GM12874 (cell line): ENCODE results near the gene NIPSNAP2.

ENCODE experiments used
- CTCF ChIP-seq: IDR thresholded peaks from 2 replicates; pipeline ENCODE4 v1.5.1; 2011; ENCODE audit warnings: low read depth, mild to moderate bottlenecking, control low read depth, low read length, moderate library complexity; ENCODE audit not compliant: insufficient read depth

The NIPSNAP2 gene

GRCh38 chr7:55966851-55967250 is 2.5 kb downstream of the NIPSNAP2 start:
- TF ChIP-seq CTCF: no peak

GRCh38 chr7:55969391-55969790 is 5.0 kb downstream of the NIPSNAP2 start:
- TF ChIP-seq CTCF: no peak

- no peak for TF ChIP-seq CTCF
These were observed 6.2 kb downstream of the NIPSNAP2 start for GRCh38 chr7:55970561-55970960.

- TF ChIP-seq CTCF: no peak
These were observed 6.6 kb downstream of the NIPSNAP2 start for GRCh38 chr7:55970978-55971377.

- TF ChIP-seq CTCF: no peak
These were observed 9.4 kb downstream of the NIPSNAP2 start for GRCh38 chr7:55973747-55974250.

- TF ChIP-seq CTCF: no peak
These were observed 11.7 kb downstream of the NIPSNAP2 start for GRCh38 chr7:55975988-55976633.

- TF ChIP-seq CTCF: no peak
These were observed 13.4 kb downstream of the NIPSNAP2 start for GRCh38 chr7:55977831-55978230.
